MM.1S (cell line): ENCODE measurements around the gene KLHL35.

Experiments used
- CTCF ChIP-seq: fragments of 300-600 bp; sonication (generic); IDR thresholded peaks from 2 replicates; pipeline ENCODE4 v1.5.1; 2016; ENCODE audit warnings: antibody characterized with exemption, low read length, mixed read lengths
- EZH2 ChIP-seq: fragments of 300-600 bp; sonication (generic); optimal IDR thresholded peaks from 2 replicates; pipeline ENCODE3; 2017; ENCODE audit warnings: low read depth, mild to moderate bottlenecking, antibody characterized with exemption, low read length, mixed read lengths
- EZH2phosphoT487 ChIP-seq: fragments of 300-600 bp; sonication (generic); IDR thresholded peaks from 2 replicates; pipeline ENCODE4 v1.6.1; 2018; ENCODE audit warnings: antibody characterized with exemption, low read length

GRCh38 chr11:75428281-75428724 lies 4.7 kb downstream of the KLHL35 start:
- TF ChIP-seq CTCF (no peak), EZH2 (no peak), EZH2phosphoT487 (no peak)
